MV-4-11 (cell line): ENCODE results near the gene SH2D3C.
"Not testable (repeated sequence)": the region's sequence is repeated elsewhere in the genome, so short reads cannot be mapped to it uniquely, and the experiment has no call there.

Source experiments
- DNase-seq: peaks from one replicate; lab custom pipeline; 2025; lab: John Stamatoyannopoulos, UW

The SH2D3C gene

DNA sequence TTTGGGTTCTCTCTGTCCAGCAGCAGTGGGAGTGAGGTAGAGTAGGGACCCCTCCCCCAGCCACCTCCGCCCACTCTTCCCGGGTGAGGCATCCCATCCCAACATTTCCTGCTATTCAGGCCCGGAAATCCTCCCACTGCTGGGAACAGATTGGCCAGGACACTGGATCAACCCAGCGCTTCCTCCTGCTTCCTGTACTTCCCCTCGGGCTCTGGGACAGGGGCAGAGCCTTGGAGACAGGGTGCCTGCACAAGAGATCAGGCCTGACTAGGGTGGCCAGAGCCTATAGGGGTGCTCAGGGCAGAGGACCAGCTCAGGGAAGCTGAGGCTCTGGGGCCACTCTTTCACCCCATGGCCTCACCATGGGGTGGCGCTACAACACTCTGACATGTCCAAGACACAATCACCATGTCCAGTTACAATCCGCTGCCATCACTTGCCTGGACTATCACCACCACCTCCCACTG lies 14.5 kb downstream of the SH2D3C start:
- DNase-seq = peak; percentile 29

DNA sequence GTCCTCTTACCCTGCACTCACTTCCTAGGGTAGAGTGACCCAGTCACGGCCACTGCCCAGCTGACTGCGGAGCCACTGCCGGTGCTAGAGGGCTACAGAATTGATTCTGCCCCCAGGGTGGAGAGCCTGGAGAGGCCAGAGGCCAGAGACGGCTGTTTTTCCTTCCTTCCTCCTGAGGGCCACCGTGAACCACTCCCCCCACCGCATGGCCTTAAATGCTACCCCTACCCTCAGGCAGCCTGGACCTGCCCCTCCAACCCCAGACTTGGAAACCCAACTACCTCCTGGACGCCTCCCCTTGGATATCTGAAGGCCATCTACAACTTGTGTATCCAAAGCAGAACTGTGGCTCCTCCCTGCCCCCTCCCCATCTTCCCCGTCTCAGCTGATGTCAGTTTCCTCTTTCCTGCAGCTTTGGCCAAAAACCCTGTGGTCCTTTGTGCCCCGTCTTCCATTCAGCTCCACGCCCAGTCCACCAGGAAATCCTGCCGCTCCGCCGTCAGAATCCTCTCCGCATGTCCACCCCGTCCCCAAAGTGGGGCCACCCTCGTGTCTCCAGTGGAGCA lies 16.3 kb downstream of the SH2D3C start:
- peak; percentile 10 for DNase-seq

DNA sequence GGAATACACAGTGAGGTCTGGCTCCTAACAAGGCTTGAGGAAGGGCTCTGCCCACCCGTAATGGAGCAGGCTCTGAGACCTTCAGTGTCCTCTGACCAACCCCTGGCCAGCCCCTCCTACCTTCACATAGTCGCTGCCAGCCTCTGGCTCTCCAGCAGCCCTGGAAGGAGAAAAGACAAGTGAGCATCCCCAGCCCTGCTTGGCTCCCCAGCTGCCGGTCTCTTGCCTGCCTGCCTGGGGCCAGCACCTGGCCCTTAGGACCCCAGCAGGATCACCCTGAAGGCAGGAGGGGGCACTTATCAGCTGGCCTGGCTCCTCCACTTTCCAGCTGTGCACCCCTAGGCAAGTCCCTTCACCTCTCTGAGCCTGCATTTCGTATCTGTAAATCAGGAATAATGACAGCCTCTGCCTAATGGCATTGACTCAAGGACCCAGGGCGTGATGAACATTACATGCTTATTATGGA lies 16.9 kb downstream of the SH2D3C start:
- no peak for DNase-seq

DNA sequence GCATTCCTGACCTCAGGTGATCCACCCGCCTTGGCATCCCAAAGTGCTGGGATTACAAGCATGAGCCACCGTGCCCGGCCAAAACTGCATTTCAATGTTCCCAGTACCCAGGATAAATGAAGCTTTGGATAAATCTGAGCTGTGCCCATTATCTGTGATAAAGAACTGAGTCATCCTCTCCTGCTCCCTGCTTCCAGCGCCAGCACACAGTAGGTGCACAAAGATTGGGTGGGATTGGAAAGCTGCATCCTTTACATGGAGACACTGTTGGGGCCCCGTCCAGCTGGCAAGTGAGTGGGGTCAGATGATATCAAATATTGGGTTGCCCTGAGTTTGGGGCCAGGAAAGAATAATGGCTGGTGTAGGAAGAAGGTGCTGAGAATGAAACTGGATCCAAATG lies 17.4 kb downstream of the SH2D3C start:
- DNase-seq = no peak

DNA sequence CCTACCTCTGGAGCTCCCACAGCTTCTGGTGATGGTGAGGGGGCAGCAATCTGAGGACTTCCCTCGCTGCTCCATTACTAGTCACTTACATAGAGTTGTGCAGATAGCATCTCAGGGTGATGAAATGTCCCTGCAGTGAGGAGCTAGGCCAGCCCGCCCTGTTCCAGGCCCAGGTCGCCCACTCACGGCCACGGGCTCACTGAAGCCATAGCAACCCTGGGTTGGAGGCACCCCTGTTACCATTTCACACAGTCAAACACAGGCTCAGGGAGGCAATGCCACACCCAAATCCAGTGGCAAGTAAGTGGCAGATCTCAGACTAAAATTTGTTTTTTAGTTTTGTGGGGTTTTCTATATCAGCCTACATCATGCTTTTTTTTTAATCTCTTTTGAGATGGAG lies 19.6 kb downstream of the SH2D3C start:
- no peak for DNase-seq

DNA sequence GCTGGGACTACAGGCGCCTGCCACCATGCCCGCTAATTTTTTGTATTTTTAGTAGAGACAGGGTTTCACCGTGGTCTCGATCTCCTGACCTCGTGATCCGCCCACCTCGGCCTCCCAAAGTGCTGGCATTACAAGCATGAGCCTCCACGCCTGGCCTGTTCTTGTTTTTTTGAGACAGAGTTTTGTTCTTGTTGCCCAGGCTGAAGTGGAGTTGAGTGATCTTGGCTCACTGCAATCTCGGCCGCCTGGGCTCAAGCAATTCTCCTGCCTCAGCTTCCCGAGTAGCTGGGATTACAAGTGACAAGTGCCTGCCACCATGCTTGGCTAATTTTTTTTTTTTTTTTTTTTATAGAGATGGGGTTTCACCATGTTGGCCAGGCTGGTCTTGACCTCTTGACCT lies 21.7 kb downstream of the SH2D3C start:
- not testable (repeated sequence) for DNase-seq

DNA sequence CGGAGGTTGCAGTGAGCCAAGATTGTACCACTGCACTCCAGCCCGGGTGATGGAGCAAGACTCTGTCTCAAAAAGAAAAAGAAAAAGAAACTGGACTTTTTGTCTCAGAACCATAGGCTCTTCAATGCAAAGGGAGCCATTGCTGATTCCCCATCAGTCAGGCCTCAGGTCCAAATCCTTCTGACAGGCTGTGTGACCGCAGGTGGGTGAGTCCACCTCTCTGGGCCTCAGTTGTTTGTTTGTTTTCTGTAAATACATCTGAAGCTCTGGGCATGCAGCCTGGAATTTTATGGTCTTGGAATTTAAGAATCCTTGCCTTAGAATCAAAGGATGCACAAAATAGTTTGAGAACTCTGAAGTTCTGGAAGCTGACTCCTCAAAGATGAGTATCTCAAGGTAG lies 22.2 kb downstream of the SH2D3C start:
- no peak for DNase-seq

DNA sequence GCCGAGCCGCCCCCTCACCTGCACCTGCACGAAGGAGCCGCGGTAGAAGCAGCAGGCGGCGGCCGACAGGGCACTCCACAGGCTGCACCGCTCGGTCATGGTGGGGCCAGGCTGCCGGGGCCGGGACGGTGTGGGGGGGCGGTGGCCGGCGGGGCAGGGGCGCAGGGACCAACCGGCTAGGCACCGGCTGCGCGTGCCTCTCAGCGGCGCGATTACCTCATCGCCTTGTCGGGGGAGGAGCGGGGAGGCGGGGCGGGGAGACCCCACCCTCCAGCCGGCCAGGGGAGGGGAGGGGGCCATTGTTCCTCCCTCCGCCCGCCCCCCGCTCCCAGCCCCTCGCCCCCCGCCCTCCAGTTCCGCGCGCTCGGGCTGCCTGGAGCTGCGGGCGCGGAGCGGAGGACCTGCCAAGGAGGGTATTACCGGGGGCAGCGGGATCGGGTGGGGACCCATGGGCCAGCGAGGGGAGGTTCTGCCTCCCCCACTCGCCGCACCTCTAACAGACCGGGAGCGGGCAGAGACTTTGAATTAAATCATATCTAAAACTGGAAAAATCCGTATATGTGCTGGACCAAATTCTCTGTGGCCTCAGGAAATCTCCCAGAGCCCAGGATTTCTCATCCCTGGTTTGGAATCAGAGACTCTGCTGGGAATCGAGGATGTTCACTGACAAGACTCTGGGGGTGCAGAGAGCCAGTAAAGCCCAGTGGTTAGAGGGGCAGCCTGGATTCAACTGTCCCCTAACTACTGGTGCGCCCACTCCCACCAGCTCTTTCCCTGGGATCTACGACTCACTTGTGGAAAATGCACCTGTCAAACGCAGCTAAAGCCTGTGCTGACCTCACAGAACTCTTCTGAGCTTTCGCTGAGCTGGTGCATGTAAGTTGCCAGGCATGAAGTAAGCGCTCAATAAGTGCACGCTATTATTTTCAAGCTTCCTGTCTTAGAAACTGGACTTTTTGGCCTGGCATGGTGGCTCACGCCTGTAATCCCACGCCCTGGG lies 23.1 kb downstream of the SH2D3C start:
- DNase-seq = no peak

DNA sequence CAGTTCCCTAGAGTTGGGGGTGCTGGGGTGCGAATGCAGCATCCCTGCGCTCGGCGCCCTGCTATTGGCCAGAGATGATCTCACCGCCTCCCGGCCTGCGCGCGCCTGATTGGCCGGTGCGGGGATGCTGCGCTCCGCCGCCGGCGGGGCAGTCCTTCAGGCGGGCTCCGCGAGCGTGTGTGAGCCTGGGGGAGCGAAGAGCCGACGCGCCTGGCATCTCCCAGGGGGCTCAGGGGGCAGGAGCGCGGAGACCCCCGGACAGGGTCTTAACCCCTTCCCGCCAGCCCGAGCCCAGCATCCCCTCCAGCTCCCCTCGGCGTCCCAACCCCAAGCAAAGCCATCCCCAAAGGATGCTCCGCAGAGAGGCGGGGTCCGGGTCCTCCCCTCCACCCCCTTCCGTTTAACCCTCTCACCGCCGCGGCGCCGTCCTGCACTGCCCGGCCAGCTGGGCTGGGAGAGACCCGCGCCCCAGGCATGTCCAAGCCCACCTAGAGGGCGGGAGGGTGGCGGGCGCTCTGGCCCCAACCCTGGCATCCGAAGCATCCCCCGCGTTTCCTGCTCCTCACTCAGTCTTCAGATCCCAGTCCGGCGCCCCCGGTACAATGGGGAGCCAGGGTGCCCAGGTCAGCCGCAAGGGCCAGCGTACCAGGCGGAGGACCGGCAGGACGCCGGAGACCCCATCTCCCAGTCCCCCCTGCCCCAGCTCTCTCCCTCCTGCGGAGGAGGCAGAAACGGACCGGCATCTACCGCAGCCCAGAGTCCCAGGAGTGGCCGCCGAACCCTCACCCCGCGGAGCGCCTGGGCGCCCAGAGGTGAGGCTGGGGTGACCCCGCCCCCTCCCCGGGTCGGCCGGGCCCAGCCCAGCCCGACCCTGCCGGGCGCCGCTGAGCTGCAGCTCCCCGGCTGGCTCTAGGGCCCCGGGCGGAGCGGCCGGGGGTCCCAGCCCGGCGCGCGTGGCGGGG lies 24.1 kb downstream of the SH2D3C start:
- no peak for DNase-seq

DNA sequence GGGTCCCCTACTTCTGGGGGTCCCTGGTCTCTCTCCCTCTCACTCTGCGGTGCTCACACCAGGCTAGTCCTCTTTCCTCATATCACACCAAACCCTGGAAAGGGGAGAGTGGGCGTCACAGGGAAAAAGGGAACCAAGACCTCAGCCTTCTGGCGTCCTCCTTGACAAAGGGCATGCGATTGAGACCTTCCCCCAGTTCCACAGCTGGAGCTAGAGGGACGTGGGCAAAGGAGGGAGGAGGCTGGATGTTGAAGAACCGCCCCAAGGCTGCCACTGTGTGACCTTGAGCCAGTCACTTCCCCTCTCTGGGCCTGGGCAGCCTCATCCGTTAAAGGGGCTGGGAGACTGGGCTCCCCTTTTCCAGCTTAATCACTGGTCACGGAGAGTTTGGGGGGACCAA lies 24.8 kb downstream of the SH2D3C start:
- DNase-seq = no peak

DNA sequence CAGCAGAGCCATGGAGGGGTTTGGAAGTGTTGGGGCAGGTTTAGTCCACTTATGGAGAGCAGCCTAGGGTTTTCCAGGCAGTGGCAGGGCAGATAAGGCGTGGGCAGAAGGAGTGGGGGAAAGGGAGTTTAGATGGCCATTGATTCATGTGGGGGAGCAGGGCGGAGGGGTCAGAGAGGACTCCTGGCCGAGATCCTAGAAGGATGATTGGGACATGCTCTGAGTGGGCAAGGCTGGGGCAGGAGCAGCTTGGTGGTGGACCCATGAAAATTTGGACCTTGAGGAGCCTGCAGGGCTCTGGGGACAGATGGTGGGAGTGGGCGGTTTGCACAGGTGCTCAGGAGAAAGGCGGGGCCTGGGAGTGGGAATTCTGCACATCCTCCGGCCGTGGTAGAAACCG lies 25.3 kb downstream of the SH2D3C start:
- DNase-seq = no peak

DNA sequence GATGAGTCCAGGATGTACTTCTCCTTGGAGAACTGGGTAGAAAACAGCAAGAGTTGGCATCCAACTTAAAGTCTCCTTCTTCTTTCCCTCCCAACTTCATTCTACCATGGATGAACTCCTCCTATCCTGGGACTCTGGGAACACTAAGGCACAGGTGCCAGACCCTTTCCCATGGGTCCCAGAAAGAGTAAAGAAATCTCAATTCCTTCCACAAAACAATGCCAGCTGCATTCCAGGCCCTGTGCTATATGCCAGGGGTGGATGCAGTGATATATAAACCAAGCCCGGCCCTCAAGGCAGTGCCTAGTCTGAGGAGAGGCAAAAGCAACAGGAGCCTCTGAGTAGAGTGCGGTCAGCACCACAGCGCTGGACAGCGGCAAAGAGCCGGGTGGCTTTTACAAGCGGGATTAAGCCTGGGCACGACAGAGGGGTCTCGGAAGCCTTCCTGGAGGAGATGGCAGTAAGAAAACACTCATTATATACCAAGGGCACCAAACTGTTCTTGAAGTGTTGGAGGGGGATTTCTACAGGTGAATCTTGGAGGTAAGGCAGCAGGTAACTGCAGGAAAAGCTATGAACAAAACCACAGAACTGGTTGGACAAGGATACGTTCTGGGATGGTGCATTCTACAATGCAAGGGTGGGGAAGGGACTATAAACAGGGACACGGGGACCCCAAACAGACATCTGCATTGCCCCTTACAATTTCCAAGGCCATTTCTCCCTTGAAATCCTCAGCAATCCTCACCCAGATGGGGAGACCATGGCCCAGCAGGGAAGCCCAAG lies 27.0 kb downstream of the SH2D3C start:
- DNase-seq = no peak

DNA sequence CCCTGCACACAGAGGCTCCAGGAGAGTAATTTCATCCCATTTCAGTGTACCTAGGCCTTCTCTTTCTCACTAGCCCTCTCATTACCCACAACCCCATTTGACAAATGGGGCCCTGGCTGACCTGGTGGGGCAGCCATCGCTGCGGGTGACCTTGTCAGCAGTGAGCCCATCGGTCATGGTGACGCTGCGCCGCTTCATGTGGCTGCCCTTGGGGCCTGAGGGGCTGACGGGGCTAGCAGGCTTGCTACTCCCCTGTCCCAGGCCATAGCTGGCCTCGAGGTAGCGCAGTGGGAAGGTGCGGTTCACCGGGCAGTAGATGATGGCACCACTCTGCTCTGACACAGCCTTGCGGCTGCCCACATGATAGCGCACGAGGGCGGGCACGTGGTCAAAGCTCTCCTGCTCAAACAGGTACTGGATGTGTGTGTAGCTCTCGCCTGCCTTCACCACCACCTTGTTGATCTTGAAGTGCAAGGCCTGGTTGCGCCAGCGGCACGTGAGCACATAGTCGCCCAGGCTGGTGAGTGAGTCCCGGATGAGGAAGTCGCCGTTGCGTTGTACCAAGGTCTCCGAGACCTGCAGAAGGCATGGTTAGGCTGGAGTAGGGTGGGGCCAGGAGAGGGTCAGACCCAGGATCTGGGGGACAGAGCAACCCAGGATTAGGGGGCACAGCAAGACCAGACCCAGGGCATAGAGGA lies 29.2 kb downstream of the SH2D3C start:
- no peak for DNase-seq

DNA sequence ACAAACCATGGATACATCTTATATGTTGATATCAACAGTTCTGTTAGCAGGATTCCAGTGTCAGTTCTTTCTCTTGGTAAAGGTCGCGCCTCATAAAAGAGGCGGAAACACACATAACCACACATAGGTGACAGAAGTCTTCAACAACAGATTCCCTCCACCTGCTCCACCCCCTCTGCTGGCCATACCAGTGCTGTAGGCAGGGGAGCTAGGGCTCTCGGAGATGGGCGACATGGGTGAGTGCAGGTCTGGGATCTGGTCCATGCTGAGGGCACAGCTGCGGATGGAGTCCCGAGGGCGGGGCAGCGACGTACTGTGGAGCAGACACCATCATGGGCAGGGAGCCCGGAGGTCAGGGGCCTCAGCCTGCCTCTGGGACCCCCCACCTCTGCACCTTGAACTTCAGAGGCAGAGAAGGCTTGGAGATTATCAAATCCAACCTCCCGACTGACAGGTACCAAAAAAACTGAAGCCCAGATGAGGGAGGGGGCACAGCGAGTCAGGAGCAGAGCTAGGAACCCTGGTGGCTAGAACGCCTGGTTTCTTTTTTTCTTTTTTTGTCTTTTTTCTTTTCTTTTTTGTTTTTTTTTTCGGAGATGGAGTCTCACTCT lies 31.4 kb downstream of the SH2D3C start:
- no peak for DNase-seq

DNA sequence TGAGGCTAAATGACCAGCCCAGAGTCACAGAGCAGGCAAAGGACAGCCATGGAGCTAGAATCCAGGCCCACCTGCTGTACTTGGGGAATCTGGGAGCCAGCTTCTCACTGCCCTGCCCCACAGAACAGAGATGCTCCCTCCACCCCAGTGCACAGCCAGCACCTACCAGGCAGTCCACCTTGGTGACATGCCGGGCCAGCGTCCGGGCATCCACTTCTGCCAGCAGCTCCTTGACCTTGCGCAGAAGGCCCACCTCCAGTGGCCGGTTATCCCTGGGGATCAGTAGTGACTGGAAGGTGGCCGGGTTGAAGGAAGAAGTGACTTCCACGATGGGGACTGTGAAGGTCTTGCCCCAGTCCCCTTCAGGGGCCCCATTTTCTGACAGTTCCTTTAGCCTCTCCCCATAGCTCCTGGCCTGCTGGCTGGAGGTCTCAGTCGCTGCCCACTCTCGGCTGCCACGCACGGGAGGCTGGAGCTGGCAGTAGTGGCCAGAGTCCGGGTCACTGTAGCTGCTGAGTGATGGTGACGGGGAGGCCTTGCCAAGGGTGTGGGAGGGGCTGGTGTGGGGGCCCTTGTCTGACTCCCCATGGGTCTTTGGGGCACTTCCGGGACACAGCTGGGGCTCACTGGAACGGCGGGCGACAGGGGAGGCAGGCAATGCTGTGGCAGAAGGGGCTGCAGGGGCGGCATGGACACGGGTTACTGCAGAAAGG lies 33.9 kb downstream of the SH2D3C start:
- no peak for DNase-seq

DNA sequence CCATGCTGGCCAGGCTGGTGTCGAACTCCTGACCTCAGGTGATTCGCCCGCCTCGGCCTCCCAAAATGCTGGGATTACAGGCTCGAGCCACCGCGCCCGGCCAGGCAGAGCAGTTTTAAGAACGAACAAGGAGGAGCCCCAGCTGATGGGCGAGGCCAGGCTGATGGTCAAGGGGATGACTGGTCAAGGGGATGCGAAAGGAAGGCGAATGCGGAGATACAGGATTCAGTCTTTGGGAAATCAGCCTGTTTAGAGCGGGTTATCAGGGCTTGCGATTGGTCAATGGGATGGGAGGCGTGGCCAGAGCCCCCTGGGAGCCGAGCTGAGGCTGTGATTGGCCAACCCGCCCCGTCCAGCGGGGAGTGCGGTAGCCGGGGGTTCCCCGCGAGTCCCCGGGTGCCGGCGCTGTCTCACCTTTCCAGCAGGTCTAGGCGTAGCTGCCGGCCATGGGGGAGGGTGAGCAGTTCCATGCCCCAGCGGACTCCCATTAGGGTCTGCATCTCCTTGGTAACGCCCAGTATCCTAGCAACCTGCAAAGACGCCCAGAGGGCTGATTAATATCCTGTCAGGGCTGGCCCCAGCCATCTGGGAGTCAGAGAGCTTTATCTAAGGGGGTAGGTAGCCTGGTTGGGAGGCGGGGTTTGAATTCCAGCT lies 35.9 kb downstream of the SH2D3C start:
- DNase-seq = no peak

DNA sequence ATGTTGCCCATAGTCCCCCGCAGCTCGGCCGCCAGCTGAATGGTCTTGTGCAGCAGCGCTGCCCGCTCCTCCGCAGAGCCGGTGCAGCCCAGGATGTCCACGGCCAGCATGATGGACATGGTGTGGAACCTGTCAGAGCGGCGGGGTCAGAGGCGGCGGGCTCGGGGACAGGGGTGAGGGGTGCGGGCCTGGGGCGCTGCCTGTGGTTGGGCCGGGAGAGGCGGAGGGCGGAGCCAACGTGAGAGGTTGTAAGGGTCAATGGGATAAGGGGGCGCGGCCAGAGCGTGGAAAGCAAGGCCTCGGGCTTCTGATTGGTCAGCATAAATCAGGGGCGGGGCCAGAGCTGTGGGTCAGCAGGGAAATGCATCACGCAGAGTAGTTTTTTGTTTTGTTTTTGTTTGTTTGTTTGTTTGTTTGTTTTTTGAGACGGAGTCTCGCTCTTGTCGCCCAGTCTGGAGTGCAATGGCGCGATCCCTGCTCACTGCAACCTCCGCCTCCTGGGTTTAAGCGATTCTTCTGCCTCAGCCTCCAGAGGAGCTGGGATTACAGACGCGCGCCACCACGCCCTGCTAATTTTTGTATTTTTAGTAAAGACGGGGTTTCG lies 36.5 kb downstream of the SH2D3C start:
- no peak for DNase-seq

DNA sequence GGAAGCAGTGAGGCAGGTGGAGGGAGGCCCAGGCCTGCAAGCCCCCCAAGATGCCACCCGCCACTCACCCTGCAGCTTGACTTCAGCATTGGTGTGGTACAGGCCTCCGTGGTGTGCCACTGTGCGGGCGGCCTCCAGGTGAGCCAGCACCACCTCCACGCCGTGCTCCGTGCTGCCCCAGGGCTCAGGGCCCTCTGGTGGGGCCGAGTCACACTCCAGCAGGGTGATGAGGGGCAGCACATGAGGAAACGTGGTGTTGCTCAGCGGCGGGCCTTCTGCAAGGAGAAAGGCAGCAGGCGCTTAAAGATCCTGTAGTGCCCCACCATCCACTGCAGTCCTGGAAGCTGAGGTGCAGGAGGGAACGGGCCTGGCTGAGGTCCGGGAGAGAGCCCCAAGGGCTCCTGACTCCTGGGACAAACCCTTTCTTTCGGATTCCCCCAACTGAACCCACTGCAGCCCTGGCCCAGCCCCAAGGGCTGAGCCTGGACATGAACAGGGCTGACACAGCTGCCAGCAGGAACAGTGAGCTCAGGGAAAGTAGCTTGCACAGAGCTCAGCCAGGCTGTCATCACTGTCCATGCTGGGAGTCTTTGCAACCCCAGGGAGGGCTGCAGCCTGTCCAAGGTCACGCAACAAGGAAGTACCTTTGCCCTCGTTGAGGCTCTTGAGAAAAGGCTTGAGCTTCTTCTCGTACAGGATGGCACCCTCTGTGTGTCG lies 38.7 kb downstream of the SH2D3C start:
- peak; percentile 26 for DNase-seq
